GM18858 (cell line): ENCODE data around the gene USH1C.

Experiments
- ATAC-seq: cut with Tn5 transposase; IDR thresholded peaks from one replicate; pipeline ENCODE4 v1.9.1; 2021; ENCODE audit not compliant: unreplicated experiment

Gene USH1C

DNA sequence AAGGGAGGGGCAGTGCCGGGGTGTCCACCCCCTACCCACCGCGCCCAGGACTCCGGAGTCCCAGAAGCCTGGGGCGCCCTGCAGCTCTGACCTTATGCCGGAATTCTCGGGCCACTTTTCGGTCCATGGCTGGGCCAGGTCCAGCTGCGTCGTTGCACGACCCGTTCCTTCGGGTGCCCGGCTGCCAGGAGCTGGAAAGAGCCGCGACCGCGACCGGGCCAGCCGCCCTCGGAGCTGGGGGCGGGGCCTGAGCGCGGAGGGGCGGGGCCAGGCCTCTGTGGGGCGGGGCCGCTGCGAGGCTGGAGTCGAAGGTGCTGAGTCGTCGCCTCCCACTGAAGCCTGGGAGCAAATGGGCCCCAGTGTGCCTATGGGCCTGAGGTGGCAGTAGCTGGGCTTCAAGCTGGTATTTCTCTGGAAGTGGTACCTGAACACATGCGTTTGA is at the start of gene USH1C:
Gene USH1C, minus strand, starts transcription at position 236 of the 442 bp plus-strand sequence. Its CDS starts 109 bp downstream, at position 127.
- no peak for ATAC-seq

DNA sequence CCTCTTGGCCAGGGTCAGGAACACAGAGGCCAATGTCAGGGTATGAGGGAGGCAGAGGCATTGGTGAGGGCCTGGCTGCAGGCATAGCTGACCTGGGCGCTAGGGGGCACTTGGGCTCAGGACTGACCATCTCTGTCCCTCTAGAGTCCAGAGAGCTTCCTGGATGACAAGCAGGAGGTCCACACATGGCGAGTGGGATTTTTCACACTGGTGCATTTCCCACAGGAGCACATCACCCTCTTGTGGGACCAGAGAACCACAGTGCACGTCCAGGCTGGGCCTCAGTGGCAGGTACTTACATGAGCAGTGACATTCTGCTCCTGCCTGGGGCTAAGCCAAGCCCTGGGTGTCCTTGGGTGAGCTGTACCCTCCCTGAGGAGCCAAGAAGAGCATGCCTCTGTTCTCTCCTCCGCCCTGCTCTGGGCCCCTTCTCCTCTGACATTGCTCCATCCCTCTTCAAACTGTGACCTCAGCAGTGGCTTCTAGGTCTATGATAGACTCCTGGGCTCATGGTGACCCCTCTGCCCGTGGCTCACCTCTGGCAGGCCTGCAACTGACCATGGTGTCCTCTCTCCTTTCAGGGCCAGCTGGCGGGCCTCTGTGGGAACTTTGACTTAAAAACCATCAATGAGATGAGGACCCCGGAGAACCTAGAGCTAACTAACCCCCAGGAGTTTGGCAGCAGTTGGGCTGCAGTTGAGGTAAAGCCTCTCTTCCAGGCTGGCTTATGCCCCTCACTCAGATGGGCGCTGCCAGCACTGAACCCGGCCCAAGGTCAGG is 49.4 kb upstream of the USH1C start:
- no peak for ATAC-seq

DNA sequence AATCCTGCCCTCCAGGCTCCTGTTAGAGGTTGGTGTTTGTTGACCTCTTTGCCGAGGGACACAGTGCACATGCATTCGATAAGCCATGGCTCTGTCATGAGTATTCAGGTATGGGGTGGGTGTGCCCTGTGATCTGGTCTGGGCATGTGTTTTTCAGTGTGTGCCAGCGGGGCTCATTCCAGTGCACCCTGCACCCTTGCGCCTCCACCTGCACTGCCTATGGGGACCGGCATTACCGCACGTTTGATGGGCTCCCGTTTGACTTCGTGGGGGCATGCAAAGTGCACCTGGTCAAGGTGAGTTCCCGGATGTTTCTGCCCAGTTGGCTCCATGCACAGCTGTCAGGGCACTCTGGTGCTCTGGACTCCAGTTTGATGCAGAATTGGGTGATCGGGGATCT is 47.1 kb upstream of the USH1C start:
- no peak for ATAC-seq

DNA sequence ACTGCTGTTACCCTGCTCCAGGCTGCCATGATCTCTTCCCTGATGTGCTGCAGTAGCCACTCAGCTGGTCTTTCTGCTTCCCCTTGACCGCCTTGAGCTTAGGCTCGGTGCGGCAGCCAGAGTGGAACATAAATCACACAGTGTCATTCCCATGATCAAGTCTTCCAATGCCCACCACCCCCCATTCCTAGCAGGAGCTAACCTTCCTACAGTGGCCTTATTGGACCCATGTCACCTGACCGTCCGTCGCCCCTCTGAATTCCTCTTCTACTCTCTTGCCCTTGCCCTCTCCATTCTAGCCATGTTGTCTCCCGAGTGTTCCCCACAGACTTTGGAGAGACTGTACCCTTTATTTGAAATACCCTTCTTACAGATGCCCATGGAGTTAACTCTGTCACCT is 46.2 kb upstream of the USH1C start:
- no peak for ATAC-seq

DNA sequence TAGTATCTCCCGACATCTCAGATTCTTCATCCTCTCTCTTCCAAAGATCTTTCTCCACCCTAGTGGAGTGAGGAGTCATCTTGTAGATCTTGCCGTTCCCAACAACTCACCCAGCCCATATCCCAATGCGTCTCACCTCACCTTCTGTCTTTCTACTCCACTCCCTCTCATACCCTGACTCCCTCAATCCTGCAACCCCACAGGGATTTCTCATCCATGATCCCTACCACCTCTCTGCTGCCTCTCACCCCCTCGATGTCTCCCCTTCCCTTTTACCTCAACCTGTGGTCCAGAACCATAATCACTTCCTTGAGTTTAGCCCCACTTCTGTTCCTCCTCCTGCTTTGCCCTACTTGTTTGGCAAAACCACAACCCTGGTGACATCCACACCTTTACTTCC is 44.5 kb upstream of the USH1C start:
- ATAC-seq: no peak

DNA sequence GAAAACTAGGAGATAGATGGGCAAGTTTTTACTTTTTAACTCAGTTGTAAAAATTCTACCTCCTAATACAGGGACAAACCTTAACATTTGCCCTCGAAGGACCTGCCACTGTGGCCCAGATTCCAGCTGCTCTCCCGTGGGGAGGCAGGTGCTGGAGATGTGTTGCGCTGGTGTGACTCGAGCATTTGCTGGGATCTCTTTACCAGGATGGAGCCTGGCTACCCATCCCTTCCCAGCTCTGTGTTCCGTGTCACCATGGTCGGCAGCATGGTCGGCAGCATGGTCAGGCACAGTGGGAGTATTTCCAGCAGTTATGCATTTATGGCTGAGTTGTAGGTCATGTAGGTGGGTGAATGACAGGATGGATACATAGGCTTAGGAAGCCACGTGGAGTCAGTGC is 44.0 kb upstream of the USH1C start:
- no peak for ATAC-seq

DNA sequence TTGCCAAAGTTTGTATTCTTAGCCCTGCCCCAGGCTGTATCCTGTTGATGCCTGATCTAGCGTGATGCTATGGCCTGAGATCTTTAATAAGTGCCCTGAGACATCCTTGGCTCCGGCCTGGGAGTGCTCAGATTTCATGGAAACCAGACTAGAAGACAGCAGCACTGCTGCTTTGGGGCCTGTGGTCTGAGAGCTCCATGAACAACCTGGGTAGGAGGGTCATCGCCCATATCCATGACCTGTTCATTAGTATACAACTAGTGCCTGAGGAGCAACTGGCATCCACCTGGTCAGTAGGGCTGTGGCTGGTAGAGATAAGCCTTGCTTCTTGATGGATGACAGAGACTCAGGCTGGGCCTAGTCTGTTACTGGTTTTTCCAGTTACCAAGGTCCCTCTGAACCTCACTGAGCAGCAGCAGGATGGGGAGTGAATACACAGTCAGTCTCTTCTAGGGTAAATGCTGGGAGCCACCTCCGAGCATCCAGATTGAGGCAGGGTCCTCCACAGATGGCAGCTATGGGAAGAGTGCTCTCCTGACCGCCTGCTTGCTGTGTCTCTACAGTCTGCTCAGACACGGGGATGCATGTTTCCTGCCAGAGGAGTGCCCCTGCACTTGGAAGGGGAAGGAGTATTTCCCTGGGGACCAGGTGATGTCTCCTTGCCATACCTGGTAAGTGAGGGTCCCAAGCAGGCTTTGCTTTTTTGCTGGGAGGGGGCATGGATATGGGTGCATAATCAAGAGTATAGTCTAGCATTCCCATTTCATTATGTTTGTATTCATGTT is 41.9 kb upstream of the USH1C start:
- no peak for ATAC-seq

DNA sequence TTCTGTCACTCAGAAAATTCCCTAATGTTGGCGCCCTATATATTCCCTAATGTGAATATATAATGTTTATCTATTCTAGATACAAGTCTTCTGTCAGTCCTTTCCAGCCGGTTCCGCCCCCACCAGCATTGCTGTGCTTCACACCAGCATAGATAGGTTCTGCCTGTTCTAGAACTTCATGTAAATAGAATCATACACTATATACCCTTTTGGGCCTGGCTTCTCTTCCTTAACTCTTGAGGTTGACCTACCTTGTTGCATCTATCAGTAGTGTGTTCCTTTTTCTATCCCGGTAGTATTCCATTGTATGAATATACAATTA is 37.5 kb upstream of the USH1C start:
- ATAC-seq: no peak

DNA sequence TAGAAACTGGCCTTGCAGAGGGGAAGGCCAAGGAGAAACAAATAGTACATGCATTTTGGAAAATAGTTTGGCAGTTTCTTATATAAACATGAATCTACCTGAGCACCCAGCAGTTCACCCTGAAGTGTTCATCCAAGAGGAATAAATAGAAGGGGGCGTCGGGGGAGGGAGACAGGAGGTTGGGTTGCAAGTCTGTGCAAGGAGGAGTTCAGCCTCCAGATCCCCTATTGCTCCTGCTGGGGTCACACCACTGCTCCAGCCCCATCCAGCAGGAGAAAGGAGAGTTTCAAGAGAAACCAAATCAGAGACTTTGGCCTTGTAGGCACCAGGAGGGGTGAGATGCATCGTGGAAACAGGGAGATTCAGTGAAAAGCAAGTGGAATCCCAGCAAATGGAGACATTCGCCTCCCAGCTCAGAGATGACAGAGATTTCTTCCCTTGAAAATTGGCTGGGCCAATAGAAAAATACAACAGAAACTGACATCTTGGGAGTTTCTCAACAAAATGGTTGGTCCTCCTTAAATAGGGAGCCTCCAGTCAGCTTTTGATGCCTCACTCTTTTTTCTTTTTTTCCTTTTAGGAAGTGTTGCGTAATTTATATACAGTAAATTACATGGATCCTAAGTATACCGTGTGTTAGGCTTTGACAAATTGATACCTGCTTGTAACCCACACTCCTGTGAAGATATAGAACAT is 37.0 kb upstream of the USH1C start:
- ATAC-seq: no peak

DNA sequence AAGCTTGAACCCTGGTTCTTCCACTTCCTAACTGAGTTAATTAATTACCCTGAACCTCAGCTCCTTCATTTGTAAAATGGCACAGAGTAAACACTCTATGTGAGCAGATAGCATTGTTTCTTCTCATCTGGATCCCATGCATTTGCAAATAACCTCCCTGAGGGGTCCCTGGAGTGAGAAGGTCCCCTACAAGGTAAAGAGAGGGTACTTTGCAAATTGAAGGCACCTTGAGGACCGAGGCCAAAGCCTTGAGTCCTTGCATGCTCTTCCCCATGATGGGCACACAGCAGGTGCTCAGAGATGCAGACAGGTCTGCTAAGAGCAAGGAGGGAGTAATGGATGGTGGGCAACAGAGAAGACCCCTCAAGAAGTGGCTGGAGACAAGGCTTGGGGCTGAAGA is 36.1 kb upstream of the USH1C start:
- ATAC-seq: no peak

DNA sequence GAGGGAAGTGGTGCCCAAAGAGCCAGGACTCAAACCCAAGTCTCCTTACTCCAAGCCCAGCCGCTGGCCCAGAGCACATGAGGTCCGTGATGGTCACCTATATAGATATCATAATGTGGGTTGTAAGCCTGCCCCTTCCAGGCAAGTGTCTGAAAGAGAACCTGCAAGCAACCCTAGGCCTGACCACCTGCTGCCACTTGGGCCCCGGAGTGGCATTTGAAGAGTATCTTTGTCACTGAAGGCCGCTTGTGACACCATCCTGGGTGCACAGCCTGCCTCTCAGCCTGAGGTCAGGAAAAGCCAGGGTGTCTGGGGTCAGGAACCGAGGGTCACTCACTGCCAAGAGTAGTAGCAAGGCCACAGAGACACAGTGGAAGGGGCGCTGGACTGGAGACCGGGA is 35.2 kb upstream of the USH1C start:
- no peak for ATAC-seq

DNA sequence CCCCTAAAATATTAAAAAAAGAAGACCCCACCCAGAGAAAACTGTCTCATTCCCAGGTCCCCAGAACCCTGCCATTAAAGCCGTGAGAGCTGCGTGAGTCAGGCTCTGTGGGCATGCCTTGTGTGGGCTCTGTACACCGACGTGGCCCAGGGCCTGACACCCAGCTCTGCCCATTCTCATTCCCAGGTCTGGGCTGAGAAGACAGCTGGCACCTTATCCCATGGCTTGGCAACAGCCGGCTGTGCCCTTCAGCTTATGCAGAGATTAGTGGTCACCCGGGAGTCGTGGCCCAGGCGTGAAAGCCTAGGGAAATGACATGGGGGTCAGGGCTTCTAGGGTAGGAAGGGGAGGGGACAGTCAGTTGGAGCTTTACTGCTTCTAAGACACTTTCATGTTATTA is 34.7 kb upstream of the USH1C start:
- no peak for ATAC-seq

DNA sequence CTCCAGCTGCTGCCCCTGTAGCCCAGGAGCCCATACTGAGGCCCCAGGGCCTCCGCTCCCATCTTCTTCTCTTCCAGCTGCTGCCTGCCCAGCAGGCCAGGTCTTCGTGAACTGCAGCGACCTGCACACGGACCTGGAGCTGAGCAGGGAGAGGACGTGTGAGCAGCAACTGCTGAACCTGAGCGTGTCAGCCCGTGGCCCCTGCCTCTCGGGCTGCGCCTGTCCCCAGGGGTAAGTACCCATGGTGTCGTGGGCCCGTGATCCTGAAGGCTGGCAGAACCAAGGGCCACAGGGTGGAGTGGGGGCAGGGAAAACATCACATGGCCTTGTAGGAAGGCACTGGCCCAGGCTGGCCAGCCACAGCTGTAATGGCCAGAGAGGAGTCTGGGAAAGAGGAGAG is 34.1 kb upstream of the USH1C start:
- no peak for ATAC-seq

DNA sequence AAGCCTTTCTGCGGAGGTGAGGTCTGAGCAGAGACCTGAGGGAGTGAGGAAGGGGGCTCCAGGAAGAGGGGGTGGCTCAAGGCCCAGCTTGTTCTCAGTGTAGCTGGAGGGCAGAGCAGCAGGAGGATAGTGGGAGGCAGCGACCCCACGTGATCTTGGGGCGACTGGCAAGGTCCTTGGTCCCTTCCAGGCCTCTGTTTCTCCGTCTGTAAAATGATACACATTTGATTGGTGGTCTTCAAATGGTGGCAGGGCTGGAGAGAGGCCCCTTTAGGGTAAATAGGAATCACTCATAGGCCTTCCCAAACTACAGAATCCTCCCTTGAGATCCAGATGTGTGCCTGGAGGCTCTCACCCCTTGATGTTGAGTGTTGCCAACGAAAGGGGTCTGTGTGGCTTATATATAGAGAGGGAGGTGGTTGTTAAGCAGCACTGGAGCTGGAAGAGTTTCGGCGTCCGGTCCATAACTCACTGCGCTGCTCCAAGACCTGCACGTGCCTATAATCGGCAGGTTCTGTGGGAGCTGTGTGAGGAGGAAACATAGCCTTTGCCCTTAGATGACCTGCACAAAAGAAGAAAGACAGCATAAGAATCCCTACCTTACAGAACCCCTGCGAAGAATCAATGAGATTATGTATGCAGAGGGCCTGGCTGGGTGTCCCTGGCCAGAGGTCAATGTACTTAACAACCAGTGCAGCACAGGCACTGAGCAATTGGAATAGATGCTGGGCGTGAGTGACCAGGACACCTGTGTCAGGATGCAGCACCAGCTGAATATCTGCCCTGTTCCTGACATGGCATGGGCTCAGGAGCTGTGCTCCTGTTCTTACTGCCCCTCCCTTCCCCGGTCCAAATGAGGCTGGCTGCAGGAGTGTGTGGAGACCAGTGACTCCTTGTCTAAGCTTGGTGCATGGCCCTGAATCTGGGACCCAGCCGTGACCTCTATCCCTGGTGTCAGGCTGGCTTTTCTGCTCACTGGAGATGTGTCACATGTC is 31.5 kb upstream of the USH1C start:
- no peak for ATAC-seq

DNA sequence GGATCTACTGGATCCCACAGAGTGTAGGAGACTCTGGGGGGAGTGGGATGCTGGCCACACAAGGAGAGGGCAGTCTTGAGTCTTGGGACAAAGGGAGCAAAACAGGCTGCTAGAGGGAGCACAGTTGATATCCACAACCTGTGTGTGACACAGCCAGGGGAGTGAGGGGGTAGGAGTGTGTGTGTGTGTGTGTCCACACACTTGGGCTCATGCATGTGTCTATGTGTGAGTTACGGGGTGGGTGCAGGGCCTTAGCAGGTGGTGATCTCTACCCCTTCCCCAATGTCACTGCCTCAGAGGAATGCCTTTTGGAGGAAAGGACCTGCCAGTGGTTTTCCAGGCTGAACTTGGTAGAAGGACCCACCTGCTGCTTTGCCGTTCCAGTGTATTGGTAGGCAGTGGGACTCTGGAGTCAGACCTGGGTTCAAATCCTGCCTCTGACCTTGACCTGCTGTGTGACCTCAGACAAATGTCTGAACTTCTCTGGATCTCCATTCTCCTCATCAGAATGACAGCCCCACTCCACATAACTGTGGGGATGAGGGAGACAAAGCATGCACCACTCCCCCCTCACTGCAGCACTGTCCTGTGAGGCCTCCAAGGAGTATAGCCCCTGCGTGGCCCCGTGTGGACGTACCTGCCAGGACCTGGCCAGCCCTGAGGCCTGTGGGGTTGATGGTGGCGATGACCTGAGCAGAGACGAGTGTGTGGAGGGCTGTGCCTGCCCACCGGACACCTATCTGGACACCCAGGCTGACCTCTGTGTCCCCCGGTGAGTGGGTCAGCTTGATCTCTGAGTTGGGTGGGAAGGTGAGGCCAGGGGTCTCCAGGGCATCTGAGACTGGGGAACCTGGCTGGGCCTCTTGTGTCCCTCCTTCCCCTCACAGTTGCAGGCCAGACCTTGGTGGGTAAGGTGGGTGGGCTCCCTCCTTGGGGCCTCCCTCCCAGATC is 30.2 kb upstream of the USH1C start:
- no peak for ATAC-seq

DNA sequence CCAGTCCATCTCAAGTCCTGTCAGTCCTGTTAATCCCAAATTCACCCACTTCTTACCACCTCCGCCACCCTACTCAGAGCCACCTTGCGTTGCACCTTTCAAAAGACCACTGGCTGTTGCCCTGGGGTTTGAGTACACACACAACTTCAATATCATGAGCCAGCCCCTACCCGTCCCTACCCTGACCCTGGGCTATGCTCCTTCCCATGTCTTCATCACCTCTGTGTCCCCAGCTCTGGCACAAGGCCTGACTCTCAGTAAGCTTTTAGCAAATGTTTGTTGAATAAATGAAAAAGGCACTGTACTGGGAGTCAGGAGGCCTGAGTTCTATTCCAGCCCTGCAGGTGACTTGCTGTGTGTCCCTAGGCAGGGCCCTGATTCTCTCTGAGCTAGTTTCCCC is 29.3 kb upstream of the USH1C start:
- no peak for ATAC-seq

DNA sequence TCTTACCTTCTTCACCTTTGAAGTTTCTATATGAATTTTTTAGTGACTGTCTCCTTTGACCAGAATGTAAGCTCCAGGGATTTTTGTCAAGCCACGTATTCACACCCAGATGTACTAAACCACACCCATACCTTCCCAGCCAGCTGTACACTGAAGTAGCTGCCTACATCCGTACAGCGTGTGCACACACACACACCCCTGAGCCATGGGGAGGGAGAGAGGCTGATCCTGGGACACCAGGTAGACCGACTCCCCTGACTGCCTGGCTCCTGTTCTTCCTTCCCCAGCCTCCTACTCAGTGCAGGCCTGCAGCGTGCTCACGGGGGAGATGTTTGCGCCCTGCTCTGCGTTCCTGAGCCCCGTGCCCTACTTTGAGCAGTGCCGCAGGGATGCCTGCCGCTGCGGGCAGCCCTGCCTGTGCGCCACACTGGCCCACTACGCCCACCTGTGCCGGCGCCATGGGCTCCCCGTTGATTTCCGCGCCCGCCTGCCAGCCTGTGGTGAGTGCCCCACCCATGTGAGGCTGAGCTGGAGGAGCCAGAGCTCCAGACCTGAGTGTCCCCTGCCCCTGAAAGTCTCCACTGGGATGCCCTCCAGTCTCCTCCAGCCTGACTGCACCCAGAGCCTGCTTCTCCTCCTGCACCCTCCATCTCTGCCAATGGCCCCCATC is 28.7 kb upstream of the USH1C start:
- ATAC-seq: no peak

DNA sequence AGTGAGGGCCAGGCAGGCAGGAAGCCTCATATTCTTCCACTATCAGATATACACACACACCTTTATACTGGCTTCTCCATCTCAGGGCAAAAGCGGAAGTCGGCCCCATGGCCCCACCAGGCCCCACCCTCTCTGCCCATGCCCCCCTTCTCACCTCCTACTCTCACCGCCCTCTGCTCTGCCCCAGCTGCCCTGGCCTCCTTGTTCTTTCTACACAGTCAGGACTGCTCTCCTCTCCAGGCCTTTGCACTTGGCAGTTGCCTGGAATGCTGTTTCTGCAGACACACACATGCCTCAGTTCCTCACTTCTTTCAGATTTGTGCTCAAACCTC is 28.1 kb upstream of the USH1C start:
- no peak for ATAC-seq
